ENCODE results near the gene NOL7.

NOL7 gene

GRCh38 chr6:13660893-13661292, 45.8 kb downstream of the NOL7 start:
- FAIRE-seq (peak; percentile 54), DNase-seq (ENCODE audit: insufficient read length) (no peak)
- no peak for TF ChIP-seq TAF1 (IDR thresholded peaks at IDR 0.05; ENCODE audit: borderline replicate concordance, low read depth, low read length)
- no peak for TF ChIP-seq POLR2AphosphoS5 (IDR thresholded peaks at IDR 0.05; ENCODE audit: low read depth, low read length)
- TF ChIP-seq POLR2A (IDR thresholded peaks at IDR 0.05; ENCODE audit: low read depth, low read length) = no peak

GRCh38 chr6:13661647-13662046, 46.5 kb downstream of the NOL7 start:
- DNase-seq (ENCODE audit: insufficient read length) (no peak), FAIRE-seq (no peak)
- TF ChIP-seq TAF1 (IDR thresholded peaks at IDR 0.05; ENCODE audit: borderline replicate concordance, low read depth, low read length) (no peak), POLR2AphosphoS5 (IDR thresholded peaks at IDR 0.05; ENCODE audit: low read depth, low read length) (no peak), POLR2A (IDR thresholded peaks at IDR 0.05; ENCODE audit: low read depth, low read length) (no peak)

- DNase-seq (ENCODE audit: insufficient read length) (no peak), FAIRE-seq (no peak)
- TF ChIP-seq POLR2A (IDR thresholded peaks at IDR 0.05; ENCODE audit: low read depth, low read length) (no peak), TAF1 (IDR thresholded peaks at IDR 0.05; ENCODE audit: borderline replicate concordance, low read depth, low read length) (no peak), POLR2AphosphoS5 (IDR thresholded peaks at IDR 0.05; ENCODE audit: low read depth, low read length) (no peak)
These were observed 47.7 kb downstream of the NOL7 start for GRCh38 chr6:13662651-13663334.

GRCh38 chr6:13663986-13664385, 48.9 kb downstream of the NOL7 start:
- TF ChIP-seq POLR2AphosphoS5 (IDR thresholded peaks at IDR 0.05; ENCODE audit: low read depth, low read length) (no peak), TAF1 (IDR thresholded peaks at IDR 0.05; ENCODE audit: borderline replicate concordance, low read depth, low read length) (no peak), POLR2A (IDR thresholded peaks at IDR 0.05; ENCODE audit: low read depth, low read length) (no peak)
- DNase-seq (ENCODE audit: insufficient read length) = no peak
- FAIRE-seq = no peak

GRCh38 chr6:13664703-13665352, 49.7 kb downstream of the NOL7 start:
- FAIRE-seq = no peak
- DNase-seq (ENCODE audit: insufficient read length) = no peak
- no peak for TF ChIP-seq POLR2AphosphoS5 (IDR thresholded peaks at IDR 0.05; ENCODE audit: low read depth, low read length)
- TF ChIP-seq POLR2A (IDR thresholded peaks at IDR 0.05; ENCODE audit: low read depth, low read length) = no peak
- no peak for TF ChIP-seq TAF1 (IDR thresholded peaks at IDR 0.05; ENCODE audit: borderline replicate concordance, low read depth, low read length)

- DNase-seq (ENCODE audit: insufficient read length) (no peak), FAIRE-seq (no peak)
- TF ChIP-seq POLR2AphosphoS5 (IDR thresholded peaks at IDR 0.05; ENCODE audit: low read depth, low read length) = no peak
- no peak for TF ChIP-seq POLR2A (IDR thresholded peaks at IDR 0.05; ENCODE audit: low read depth, low read length)
- no peak for TF ChIP-seq TAF1 (IDR thresholded peaks at IDR 0.05; ENCODE audit: borderline replicate concordance, low read depth, low read length)
These were observed 51.3 kb downstream of the NOL7 start for GRCh38 chr6:13666194-13667105.

GRCh38 chr6:13667655-13668054, 52.5 kb downstream of the NOL7 start:
- FAIRE-seq (peak; percentile 54), DNase-seq (ENCODE audit: insufficient read length) (no peak)
- TF ChIP-seq POLR2AphosphoS5 (IDR thresholded peaks at IDR 0.05; ENCODE audit: low read depth, low read length) (no peak), POLR2A (IDR thresholded peaks at IDR 0.05; ENCODE audit: low read depth, low read length) (no peak), TAF1 (IDR thresholded peaks at IDR 0.05; ENCODE audit: borderline replicate concordance, low read depth, low read length) (no peak)

GRCh38 chr6:13668291-13668928, 53.3 kb downstream of the NOL7 start:
- DNase-seq (ENCODE audit: insufficient read length) (no peak), FAIRE-seq (no peak)
- TF ChIP-seq POLR2AphosphoS5 (IDR thresholded peaks at IDR 0.05; ENCODE audit: low read depth, low read length) = no peak
- no peak for TF ChIP-seq TAF1 (IDR thresholded peaks at IDR 0.05; ENCODE audit: borderline replicate concordance, low read depth, low read length)
- TF ChIP-seq POLR2A (IDR thresholded peaks at IDR 0.05; ENCODE audit: low read depth, low read length) = no peak

GRCh38 chr6:13669476-13669875, 54.3 kb downstream of the NOL7 start:
- TF ChIP-seq POLR2AphosphoS5 (IDR thresholded peaks at IDR 0.05; ENCODE audit: low read depth, low read length) (no peak), POLR2A (IDR thresholded peaks at IDR 0.05; ENCODE audit: low read depth, low read length) (no peak), TAF1 (IDR thresholded peaks at IDR 0.05; ENCODE audit: borderline replicate concordance, low read depth, low read length) (no peak)
- DNase-seq (ENCODE audit: insufficient read length) = no peak
- no peak for FAIRE-seq

All from GM12892 (cell line).